SK-MEL-5 (cell line): ENCODE measurements around the gene EEF2KMT. TPM values are rescaled to one million over a fixed set of nuclear protein-coding genes. Genes with fewer than 3 reads are reported as not detected.
"Not testable (repeated sequence)": the region's sequence is repeated elsewhere in the genome, so short reads cannot be mapped to it uniquely, and the experiment has no call there.

Source experiments
- DNase-seq: peaks from one replicate; pipeline ENCODE4 v3.0.0-alpha.2; 2016; ENCODE audit warnings: low read depth, low spot score
- in situ Hi-C: cut with HindIII; loops from 2 replicates; pipeline ENCODE4 v1.10.0; 2016; ENCODE audit warnings: low sequenced_read_pairs, high pct_unique_total_duplicates, low pct_unique_long_range_greater_than_20kb
- total RNA-seq: library from RNA; depleted of rRNA; stranded (reverse); fragments of >200 nt; shearing (Covaris generic); gene quantifications from 2 replicates; pipeline ENCODE4 v1.2.3, GENCODE V29; 2014

The EEF2KMT gene
- total RNA-seq, 1 experiment from 2014 or later: 24.1 TPM

DNA sequence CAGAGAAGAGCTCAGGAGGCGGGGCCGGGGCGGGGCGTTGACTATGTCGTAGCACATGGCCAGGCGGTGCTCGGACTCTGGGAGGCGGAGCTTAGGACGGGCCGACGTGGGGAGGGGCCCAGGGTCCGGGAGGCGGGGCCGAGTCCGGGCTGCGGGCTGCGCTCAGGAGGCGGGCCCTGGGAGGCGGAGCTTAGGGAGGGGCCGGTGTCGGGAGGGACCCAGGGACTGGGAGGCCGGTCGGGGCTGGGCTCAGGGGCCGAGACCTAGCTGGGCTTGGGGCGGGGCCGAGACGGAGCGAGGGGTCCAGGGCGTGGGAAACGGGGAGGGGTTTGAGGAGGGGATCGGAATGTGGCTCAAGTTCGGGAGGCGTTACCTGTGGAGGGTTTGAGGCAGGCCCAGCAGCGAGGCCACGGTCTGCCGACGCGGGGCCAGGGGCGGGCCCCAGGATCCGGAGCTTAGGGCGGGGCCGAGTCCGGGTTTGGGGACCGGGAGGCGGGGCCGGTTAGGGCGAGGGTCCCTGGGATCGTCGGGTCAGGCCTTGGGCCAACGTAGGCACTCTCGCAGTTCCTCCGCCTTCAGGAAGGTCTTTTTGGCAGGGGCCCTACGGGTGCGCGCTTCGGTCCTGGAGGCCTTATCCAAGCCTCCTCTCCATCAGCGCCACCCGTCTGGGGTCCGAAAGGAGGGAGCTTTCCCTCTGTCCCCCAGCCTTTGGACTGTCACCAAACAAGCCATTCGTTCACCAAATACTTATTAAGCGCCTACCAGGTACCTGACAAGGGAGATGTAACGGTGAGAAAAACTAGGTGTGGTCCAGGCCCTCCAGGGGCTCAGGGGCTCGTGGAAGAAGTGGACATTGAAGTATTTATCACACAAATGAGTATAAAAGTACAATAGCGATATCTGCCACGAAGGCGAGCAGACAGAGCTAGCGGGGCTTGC lies 895 bp upstream of the EEF2KMT start:
- in situ Hi-C loops: not testable (repeated sequence)

DNA sequence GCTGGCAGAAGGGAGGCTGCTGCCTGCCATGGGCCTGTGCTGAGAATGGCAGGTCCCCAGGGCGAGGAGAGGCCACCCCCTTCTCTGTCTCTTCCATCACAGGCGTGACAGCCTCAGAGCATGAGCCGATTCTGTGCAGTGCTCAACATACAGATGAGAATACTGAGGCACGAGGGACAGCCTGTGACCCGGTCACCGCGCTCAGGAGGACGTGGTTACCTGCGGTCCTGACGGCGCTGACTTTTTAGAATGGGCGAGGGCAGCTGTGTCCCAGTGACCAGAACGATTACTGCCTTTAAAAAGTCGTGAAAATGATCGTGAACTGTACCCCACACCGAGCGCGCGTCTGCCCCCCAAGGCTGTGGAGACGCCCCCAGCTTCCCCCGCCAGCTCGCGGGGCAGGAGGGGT lies 530 bp downstream of the EEF2KMT start:
- DNase-seq, in situ Hi-C loops: not testable (repeated sequence)

More for the DNA sequence above, 895 bp upstream of the EEF2KMT start:
- peak; percentile 51 for DNase-seq

DNA sequence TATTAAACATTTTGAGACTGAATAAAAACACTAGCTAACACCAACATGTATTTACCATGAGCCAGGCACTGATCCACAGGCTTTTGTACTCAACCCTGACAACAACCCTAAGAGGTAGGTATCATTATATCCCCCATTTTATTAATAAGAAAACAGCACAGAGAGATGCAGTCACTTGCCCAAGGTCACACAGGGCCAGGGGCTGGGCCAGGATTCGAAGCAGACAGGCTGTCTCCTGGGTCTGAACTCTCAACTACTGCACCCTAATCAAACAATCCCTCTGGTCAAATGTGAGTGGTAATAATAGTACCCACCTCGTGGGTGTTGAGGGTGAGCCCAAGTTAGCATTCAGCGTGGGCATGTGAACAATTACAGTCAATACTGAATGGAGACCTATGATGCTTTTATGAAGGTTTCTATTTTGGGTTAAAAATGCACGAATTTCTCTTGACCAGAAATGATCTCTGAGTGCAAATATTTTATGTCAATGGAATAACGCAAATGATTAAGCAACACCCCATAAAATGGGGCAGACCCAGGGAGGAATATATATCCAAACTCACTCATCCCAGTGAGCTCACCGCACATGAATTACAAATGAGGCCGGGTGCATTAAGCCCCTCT lies 1.0 kb downstream of the EEF2KMT start:
- in situ Hi-C loops, DNase-seq: not testable (repeated sequence)

DNA sequence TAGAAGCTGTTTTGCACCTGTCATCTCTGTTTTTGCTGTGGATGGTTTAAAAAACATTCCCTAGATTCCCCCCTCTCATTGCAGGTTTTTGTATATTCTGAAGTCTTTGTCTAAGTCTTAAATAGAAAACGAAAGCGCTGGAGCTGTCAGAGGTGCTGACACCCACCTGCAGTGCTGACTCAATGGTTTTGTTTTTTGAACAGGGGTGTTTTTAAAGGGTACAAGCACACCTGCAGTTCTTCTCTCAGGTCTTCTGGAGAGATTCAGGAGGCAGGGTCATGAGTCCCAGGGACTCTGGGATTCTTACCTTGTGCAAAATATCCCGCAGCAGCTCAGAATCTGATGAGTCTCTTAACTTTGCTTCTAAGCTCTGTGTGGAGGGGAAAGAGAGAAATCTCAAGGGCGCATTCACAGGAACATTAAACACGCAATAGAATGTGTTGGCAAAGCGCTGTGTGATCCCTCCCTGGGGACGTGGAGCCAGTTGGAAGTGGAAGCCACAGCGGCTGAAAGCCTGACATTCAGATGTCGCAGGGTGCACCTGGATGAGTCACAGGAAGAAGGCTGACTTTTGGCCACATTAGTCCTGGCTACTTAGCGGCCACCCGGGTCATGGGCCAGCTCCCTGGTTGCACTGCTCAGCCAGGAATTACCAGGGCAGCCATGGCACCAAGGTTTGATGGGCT lies 2.3 kb downstream of the EEF2KMT start:
- DNase-seq, in situ Hi-C loops: not testable (repeated sequence)

DNA sequence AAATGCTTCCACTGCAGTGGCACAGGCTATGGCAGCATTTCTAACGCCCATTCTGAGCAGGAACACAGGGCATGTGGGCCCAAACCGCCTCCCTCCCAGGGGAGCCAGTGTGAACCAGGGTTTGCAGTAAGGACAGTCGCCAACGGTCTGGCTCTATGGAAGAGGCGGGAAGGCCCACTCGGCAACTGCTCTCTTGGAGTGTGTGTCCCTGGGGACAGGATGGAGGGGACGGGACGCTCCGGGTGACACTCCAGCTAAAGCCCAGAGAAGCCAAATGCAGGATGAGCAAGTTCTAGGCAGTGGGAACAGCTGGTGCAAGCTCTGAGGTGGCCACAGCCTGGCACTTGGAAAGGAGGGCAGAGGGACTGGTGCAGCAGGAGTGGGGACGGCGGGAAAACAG lies 3.8 kb downstream of the EEF2KMT start:
- in situ Hi-C loops, DNase-seq: not testable (repeated sequence)

DNA sequence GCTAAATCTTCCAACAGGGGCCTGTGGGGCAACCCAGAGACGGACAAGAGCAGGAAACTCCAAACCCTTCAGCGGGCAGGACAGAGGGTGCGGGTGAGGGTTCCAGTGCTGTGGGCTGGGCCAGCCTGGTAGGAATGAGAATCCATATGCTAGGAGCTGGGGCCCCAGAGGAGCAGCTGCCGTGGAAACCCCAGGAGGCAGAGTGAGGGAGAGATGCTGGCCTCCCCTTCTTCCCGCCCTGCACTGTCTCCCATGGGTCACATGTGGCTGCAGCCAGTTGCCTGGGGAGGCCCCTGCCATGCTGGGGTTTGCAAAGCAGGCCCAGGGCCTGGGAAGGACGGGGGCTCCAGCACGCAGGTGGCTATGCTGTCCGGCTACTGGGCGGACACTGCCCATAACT lies 4.5 kb downstream of the EEF2KMT start:
- in situ Hi-C loops, DNase-seq: not testable (repeated sequence)

DNA sequence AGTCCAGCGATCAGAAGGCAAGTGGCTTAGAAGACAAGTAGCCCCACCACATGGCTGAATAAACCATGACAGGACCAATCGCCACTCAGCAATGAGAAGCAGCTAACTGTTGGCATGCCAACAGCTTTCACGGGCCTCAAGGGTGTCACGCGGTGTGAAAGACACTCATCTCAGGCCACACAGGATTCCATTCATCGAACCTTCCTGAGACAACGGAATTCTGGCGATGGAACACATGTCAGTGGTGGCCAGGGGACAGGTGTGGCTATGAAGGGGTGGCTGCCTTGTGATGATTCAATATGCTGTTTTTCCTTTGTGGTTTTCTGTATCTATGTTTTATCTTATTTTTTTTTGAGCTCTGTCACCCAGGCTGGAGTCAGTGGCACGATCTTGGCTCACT lies 7.0 kb downstream of the EEF2KMT start:
- in situ Hi-C loops: not testable (repeated sequence)
- peak; percentile 32 for DNase-seq

DNA sequence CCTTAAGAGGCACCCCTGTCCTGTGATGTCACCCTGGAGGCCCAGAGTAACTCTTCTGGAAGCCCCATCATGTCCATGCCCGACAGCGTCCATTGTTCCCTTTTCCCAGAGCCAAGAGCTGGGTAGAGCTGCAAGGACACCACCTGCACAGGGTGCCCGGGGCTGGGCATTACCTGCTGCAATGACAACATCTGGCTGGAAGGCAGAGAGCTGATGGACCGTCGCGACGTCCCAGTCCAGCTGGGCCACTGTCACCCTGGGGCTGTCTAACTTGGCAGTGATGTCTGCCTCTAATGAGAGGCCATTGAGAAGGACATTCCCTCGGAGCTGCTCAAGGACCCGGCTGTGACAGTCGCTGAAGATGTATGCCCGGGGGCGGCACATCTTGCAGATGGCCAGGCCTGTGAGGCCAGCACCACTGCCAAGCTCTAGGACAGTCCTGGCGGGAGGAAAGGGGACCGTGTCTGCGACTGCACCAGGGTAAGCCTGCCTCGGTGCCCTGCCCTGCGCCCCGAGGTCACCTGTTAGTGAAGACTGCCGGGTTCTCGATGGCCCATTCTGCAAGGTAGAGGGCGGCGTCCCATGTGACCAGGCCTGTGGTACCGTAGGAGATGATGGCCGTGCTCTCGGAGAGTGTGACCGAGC lies 7.6 kb downstream of the EEF2KMT start:
- DNase-seq, in situ Hi-C loops: not testable (repeated sequence)

DNA sequence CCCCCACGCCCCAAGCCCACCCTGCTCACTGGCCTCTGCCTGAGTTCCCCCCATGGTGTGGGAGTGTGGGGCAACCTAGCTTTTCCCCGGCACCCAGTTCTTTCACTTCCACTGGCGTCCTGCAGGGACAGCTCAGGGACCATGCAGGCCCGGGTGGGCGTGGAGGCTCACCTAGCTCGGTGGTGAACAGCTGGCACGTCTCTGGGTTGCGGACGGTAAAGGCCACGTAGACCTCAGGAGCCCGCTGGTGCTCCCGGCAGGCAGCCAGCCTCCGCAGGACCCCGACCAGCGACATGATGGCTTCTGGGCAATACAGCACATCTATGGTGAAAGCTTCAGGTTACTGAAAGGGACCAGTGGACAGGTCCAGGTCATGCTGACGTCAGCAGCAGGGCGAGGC lies 8.7 kb downstream of the EEF2KMT start:
- in situ Hi-C loops, DNase-seq: not testable (repeated sequence)

DNA sequence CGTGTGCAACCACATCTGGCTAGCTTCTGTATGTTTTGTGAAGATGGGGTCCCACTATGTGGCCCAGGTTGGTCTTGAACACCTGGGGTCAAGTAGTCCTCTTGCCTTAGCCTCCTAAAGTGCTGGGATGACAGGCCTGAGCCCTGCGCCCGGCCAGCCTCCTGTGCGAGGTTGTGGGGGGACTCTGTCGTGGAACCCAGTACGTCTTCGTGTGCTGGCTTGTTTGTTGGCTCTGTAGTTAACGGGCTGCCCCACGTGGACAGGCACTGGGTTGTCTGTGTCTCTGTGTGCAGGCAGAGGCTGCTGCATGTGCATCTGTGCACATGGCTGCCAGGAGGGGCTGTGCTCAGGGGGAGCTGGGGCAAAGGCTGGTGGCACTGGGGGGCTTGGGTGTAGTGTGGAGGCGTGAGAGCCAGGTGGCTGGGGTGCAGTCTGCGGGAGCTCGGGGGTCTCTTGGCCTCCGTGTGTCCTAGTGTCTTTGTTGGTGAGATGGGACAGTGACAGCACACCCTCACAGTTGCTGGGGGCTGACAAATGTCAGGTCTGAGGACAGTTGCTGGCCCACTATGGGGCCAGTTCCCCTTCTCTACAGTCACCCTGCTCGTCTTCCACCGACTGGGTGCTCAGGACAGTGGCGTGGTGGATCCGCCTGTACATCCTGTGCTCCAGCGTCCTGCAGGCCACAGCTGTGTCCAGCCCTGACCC lies 9.4 kb downstream of the EEF2KMT start:
- in situ Hi-C loops, DNase-seq: not testable (repeated sequence)

DNA sequence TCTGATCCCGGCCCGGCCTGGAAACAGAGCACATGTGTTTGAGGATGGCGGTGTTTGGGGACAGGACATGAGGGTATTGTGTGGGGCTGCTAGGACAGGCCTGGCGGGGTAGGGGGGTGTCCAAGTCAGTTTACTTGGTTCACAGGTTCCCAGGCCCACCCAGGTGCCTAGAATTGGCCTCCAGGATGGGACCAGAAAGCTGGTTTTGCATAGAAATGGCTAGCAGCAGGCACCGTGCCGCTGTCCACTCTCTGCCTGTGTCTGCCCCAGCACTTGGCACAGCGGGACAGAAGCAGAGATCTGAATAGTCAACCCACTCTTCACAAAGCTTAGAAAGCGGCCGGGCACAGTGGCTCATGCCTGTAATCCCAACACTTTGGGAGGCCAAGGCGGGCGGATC lies 11.9 kb downstream of the EEF2KMT start:
- DNase-seq, in situ Hi-C loops: not testable (repeated sequence)

DNA sequence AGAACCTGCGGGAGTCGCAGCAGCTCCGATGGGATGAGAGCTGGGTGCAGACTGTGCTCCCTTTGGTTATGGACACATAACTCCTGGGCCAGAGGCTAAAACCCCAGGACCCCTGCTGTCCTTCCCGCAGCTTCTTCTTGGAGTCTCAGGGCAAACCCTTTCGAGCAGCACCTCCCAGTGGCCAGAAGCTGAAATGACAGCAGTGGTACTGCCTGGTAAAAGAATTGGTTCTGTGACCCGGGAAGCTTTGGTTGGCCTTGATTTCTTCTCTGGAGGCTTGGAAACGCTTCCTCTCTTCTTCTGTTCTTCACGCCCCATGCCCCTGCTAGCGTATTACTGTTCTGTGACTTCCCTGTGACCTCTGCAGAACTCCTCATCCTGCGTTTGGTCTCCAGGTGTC lies 12.8 kb downstream of the EEF2KMT start:
- in situ Hi-C loops: not testable (repeated sequence)
- peak; percentile 75 for DNase-seq

DNA sequence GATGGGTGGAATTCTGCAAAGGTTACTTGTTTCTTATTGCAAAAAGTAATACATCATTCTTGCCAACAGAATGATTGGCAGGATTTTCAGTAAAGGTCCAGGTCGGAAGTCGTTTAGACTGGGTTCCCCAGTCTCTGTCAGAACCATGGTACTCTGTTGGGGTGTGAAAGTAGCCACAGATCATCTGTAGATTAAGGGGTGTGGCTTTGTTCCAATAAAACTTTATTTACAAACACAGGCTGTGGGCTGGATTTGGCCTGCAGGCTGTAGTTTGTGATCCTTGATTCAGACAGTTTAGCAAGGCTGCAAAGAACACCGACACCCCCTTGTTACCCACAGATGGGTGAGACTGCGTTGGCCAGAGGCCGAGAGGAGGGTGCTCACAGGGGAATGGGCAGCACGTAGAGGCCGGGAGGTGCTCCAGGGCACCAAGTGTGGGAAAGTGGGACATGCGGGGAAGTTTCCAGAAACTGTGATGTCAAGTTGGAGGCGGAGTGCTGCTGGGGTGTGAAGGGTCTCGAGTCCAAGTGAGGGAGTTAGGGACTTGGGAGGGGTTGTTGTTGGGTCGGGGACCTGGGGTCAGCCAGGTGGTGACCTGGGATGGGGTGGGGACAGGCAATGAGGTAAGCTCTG lies 13.4 kb downstream of the EEF2KMT start:
- in situ Hi-C loops, DNase-seq: not testable (repeated sequence)

DNA sequence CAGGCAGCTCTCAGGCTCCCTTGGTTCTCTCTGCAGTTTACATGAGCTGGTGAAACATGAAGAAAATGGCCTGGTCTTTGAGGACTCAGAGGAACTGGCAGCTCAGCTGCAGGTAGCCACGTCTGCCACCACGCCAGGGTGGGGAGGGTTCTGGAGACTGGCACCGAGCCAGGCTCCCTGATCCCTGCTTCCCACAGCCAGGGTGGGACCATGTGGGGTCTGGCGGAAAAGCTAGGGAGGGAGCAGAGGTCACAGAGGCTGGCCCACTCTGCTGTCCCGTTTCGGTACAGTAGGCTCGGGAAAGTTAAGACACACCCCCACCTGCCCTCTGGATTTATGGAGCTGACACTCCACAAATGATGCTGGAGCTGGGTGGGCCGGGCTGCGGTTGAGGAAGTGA lies 13.9 kb downstream of the EEF2KMT start:
- DNase-seq, in situ Hi-C loops: not testable (repeated sequence)

DNA sequence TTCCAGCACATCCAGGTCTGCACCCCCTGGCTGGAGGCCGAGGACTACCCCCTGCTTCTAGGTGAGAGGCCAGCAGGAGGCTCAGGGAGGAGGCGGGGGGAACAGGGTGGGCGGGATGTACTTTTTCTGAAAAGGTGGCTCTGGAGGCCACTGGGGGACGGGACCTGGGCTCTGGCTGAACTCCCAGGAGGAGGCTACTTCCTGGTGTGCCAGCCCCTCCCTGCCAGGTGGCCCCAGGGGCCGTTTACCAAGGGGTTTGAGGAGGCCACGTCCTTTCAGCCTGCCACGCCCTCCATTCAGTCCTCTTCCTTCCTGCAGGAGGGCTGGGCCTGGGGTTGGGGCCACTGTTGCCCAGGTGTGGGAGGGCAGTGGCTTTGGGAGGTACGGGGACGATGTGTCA lies 16.6 kb downstream of the EEF2KMT start:
- DNase-seq, in situ Hi-C loops: not testable (repeated sequence)

DNA sequence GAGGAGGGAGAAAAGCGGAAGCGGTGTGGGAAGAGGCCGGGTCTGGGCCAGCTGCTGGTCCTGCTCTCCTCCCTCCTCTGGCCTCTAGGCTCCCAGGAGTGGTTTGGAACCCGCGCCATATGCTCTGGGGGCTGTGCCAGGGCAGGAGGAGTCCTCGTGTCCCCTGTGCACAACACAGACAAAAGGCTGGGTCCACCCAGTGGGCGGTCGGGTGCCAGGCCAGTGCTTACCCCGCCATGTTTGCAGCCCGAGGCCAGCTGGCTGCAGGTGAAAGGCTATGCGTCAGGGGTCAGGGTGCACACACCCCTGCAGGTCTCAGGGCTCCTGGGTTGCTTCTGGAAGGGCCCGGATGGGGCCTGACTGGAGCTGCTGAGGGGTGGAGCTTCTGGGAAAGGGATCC lies 17.1 kb downstream of the EEF2KMT start:
- in situ Hi-C loops, DNase-seq: not testable (repeated sequence)

DNA sequence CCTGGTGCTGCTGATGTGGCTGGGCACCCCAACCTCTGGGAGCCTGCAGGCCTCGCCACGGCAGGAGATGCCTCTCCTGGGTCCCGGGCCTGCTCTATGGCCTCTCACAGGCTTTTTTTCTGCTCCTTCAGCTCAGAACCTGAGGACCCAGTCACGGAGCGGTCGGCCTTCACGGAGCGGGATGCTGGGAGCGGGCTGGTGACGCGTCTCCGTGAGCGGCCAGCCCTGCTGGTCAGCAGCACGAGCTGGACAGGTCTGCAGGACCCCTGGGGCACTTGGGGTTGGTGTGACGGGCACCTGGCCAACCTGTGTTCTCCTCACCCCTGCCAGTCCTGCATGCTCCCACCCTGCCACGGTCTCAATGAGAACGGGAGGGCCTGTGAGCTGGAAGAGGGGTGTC lies 19.0 kb downstream of the EEF2KMT start:
- in situ Hi-C loops: no loop called here
- DNase-seq: no peak
